GM19238 (cell line): ENCODE measurements around the gene PRRG4.
"Not testable (repeated sequence)": the region's sequence is repeated elsewhere in the genome, so short reads cannot be mapped to it uniquely, and the experiment has no call there.

Source experiments
- DNase-seq: peaks from one replicate; pipeline ENCODE4 v3.0.0; 2011; ENCODE audit warnings: low spot score; ENCODE audit not compliant: insufficient read length

The PRRG4 gene

GRCh38 chr11:32884770-32885384, 55.1 kb downstream of the PRRG4 start:
- DNase-seq: no peak

- DNase-seq: no peak
Observed at GRCh38 chr11:32885556-32885955, 55.8 kb downstream of the PRRG4 start.

- no peak for DNase-seq
Observed at GRCh38 chr11:32886180-32886579, 56.5 kb downstream of the PRRG4 start.

- DNase-seq: not testable (repeated sequence)
Observed at GRCh38 chr11:32887707-32888383, 58.1 kb downstream of the PRRG4 start.

- DNase-seq: not testable (repeated sequence)
Observed at GRCh38 chr11:32888384-32888710, 58.6 kb downstream of the PRRG4 start.

- DNase-seq: no peak
Observed at GRCh38 chr11:32888805-32889204, 59.1 kb downstream of the PRRG4 start.

- DNase-seq: no peak
Observed at GRCh38 chr11:32890843-32891656, 61.3 kb downstream of the PRRG4 start.

GRCh38 chr11:32891657-32892354, 62.1 kb downstream of the PRRG4 start:
- no peak for DNase-seq

- DNase-seq: peak; percentile 83
Observed at GRCh38 chr11:32892355-32893092, 62.8 kb downstream of the PRRG4 start, which contains the start of gene QSER1. TSS of gene QSER1 (plus strand) at chr11:32892811. CDS start at chr11:32893126, 315 bp downstream.

GRCh38 chr11:32893093-32893342, 63.3 kb downstream of the PRRG4 start:
- no peak for DNase-seq

GRCh38 chr11:32893343-32894148, 63.8 kb downstream of the PRRG4 start:
- peak; percentile 63 for DNase-seq

GRCh38 chr11:32894149-32894827, 64.6 kb downstream of the PRRG4 start:
- no peak for DNase-seq

- no peak for DNase-seq
Observed at GRCh38 chr11:32894921-32895320, 65.2 kb downstream of the PRRG4 start.

GRCh38 chr11:32895471-32895870, 65.7 kb downstream of the PRRG4 start:
- DNase-seq: no peak

GRCh38 chr11:32897103-32897502, 67.4 kb downstream of the PRRG4 start:
- no peak for DNase-seq

- DNase-seq: no peak
Observed at GRCh38 chr11:32899438-32899837, 69.7 kb downstream of the PRRG4 start.

GRCh38 chr11:32902089-32902665, 72.5 kb downstream of the PRRG4 start:
- DNase-seq: no peak

- no peak for DNase-seq
Observed at GRCh38 chr11:32905028-32905667, 75.4 kb downstream of the PRRG4 start.
